LNCAP (cell line): ENCODE data around the gene LMNA.

Source experiments
- TF ChIP-seq, protein P1 (sequence below): fragments of 450-650 bp; IDR thresholded peaks from 2 replicates; pipeline ENCODE4 v1.5.1; 2017; ENCODE audit warnings: mild to moderate bottlenecking

The LMNA gene

GRCh38 chr1:156150333-156151011, 36.0 kb downstream of the LMNA start:
- TF ChIP-seq, protein P1, sequence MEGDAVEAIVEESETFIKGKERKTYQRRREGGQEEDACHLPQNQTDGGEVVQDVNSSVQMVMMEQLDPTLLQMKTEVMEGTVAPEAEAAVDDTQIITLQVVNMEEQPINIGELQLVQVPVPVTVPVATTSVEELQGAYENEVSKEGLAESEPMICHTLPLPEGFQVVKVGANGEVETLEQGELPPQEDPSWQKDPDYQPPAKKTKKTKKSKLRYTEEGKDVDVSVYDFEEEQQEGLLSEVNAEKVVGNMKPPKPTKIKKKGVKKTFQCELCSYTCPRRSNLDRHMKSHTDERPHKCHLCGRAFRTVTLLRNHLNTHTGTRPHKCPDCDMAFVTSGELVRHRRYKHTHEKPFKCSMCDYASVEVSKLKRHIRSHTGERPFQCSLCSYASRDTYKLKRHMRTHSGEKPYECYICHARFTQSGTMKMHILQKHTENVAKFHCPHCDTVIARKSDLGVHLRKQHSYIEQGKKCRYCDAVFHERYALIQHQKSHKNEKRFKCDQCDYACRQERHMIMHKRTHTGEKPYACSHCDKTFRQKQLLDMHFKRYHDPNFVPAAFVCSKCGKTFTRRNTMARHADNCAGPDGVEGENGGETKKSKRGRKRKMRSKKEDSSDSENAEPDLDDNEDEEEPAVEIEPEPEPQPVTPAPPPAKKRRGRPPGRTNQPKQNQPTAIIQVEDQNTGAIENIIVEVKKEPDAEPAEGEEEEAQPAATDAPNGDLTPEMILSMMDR = no peak

- TF ChIP-seq, protein P1 = no peak
These were observed 36.7 kb downstream of the LMNA start for GRCh38 chr1:156151093-156151688.

DNA sequence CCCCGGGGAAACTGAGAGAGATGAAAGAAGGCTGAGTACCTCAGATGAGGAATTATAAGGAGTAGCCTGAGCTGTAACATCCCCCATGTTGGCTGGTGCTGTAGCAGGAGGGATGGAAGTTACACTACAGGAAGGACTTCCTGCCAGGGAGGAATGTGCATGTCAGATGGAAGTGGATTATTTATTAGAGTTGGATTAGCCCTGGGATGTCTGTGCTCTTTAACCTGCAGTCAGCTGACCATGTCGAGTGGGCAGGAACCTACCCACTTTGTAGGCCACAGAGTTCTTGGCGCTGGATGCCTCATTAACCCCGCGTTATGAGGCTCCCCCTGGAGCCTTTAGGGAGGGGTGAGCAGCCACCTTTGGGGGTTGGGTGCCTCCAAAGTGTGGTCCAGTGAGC, 38.1 kb downstream of the LMNA start:
- TF ChIP-seq, protein P1 = no peak

DNA sequence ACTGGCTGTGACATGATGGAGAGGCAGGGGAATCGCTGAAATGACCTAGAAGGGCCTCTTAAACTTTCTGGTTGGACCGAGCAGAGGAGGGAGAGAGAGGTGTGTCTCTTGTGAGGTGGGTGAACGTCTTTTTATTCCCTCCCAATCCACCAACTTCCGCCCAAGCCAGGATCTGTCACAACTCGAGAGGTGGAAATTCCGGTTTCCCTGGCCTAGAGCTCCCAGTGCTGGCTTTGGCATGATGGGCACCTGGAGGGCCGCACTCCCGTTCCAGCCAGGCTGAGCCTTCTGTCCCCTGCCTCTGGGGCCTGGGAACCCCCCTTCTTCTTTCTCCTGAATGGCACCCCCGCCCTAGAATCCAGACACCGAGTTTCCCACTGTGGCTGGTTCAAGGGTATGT, 38.9 kb downstream of the LMNA start, which contains the start of gene SEMA4A:
TSS of gene SEMA4A (plus strand) at position 224 of the 400 bp plus-strand sequence. CDS start 994 bp downstream, outside the sequence.
- TF ChIP-seq, protein P1 = no peak

DNA sequence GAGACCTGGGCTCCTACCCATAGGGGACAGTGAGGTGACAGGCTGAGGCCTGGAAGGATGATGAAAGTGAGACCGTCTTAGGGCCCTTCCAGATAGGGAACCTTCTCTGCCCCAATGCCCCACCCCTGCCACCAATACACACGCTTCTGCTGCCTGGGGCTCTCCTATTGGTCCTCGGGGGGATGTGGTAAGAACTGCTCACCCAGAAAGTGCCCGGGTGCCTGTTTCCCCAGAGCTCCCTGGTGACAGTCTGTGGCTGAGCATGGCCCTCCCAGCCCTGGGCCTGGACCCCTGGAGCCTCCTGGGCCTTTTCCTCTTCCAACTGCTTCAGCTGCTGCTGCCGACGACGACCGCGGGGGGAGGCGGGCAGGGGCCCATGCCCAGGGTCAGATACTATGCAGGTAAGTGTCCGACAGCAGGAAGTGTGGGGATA, 39.8 kb downstream of the LMNA start:
- TF ChIP-seq, protein P1 = no peak

- TF ChIP-seq, protein P1 = no peak
These were observed 41.4 kb downstream of the LMNA start for GRCh38 chr1:156155756-156156510.

DNA sequence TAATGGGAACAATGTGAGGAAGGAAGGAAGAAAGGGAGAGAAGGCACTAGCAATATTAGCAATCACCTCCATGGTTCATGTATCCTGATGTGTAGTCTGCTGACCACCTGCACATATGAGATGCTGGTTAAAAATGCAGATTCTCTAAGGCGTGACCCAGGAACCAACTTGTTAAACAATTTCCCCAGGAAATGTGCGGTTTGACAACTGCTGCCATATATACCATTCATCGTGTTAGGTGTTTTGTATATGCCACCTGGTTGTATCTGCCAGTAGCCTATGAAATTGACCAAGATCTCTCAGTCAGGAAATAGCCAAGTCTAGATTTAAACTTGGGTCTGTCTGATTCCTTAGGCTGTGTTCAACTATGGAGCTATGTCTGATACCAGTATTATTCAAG, 43.0 kb downstream of the LMNA start:
- TF ChIP-seq, protein P1 = no peak
